ENCODE results near the gene ZNF516.

The ZNF516 gene

GRCh38 chr18:76416911-76417310 lies 78.1 kb downstream of the ZNF516 start:
- Histone ChIP-seq H3K4me3 (peak overlapping the region; percentile 3), H3K27ac (no peak overlapping the region)
- TF ChIP-seq CTCF (IDR thresholded peaks at IDR 0.05), result no peak
- no peak for DNase-seq (ENCODE audit: low spot score)

- no peak overlapping the region for H3K27ac ChIP-seq
- peak; percentile 43 for DNase-seq (ENCODE audit: low spot score)
- no peak for TF ChIP-seq CTCF (IDR thresholded peaks at IDR 0.05)
- H3K4me3 ChIP-seq, result no peak overlapping the region
These were observed 80.0 kb downstream of the ZNF516 start for GRCh38 chr18:76414936-76415621.

DNA sequence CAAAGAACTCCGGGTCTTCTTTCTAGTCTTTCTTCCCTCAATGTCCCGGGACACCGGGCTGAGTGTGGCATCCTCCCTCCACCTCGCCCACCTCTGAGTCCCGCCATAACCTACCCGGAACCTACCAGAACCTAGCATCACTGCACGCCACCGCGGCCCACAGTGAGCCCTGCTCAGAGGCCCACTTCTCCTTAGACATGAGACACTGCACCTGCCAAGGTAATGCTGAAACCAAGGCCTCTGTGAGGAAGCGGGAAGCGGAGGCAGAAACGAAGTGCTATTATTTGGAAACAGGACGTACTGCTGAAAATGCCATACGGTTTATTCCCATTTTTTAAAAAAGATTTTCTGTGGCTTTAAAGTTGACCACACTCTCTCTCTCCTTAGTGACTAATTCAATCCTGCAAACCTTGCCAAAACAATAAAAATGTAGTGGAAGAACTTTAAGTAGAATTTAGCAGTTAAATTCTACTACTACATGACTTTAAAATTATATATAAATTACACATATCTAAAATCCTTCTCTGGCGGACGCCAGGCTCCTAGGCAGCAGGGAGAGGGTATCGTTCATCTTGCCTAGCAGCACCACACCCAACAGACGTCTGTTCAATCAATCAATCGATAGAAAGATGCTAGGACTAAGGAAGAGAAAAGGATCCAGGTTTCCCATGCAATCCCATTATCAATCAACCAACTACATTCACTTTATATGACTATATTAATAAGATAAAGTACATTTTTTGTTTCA lies 82.0 kb downstream of the ZNF516 start:
- peak; percentile 50 for DNase-seq (ENCODE audit: low spot score)
- Histone ChIP-seq H3K4me3 (no peak overlapping the region), H3K27ac (no peak overlapping the region)
- no peak for TF ChIP-seq CTCF (IDR thresholded peaks at IDR 0.05)

DNA sequence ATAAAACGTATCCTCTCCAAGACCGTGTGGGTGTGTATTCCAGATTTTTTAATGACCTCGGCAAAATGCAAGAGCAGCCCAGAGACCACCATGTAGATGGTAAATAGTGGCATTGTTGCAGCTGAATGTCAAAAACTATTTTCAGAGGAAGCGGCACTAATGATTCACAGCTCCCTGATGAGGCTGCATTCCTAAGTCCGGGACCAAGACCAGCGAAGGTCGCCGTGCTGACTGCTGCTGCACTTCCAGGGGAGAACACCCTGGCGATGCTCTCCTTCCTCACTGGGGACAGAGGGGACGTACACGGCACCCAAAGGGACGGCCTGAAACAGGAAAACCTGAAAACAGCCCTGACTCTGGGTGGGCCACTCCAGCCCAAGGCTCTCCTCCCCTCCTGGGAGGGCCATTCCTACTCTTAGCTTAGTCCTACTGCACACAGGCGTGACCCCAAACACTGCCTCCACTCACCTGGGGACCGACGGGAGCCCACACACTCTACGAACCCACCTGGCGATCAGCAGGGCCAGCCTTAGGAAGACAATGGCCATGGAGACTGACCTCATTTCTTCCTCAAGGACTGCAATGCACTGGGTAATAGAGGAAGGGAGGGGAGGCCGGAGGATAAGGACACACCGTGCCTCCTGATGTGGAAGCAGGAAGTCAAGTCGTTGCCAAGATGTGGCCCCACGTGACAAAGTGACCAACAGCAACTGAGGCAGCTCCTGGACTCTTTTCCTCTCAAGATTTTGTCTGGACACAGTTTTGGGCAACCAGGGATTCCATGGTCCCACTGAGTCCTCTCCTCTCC lies 82.8 kb downstream of the ZNF516 start:
- H3K27ac ChIP-seq, result peak overlapping the region in 1 of 2 donors; percentile 27
- no peak overlapping the region for H3K4me3 ChIP-seq
- DNase-seq (ENCODE audit: low spot score), result peak; percentile 63
- no peak for TF ChIP-seq CTCF (IDR thresholded peaks at IDR 0.05)

DNA sequence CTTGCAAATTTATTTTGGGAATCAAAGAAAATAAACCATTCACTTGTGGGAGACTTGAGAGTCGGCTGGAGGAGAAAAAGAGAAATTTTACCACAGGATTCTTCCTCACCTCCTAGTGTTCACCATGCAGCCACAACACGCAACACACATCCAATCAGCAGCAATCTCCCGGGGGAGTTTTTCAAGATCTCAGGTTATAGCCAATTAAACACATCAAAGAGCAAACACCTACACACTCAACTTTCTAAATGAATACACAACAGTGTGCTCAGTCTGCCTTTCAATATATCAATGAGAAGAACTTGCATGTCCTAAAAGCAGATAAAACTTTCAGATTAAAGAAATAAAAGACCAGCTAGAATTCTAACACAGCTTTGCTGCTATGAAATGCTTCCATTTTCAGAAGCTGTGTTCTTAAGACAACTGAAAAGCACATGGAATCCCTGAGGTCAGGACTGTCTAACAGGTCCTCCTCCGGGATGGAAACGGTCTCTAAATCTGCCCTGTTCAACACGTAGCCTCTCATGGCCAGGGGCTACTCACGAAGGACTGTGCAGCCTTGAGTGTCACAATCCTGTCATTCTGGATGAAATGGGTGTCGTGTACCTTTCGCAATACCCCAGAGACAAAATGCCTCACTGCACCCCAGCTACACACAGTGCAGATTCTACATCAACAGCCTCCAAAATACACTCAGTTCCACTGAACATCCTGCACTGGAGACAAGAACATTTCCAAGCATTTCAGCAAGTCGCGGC lies 84.2 kb downstream of the ZNF516 start:
- no peak overlapping the region for H3K27ac ChIP-seq

More for the DNA sequence above, 84.2 kb downstream of the ZNF516 start:
- DNase-seq (ENCODE audit: low spot score), result peak; percentile 41
- TF ChIP-seq CTCF (IDR thresholded peaks at IDR 0.05), result no peak
- H3K4me3 ChIP-seq, result no peak overlapping the region
